K562 (cell line): ENCODE data around the gene SLC19A1. TPM values are rescaled to one million over a fixed set of nuclear protein-coding genes. Genes with fewer than 3 reads are reported as not detected.
"Not testable (repeated sequence)": the region's sequence is repeated elsewhere in the genome, so short reads cannot be mapped to it uniquely, and the experiment has no call there.

Source experiments
- ATAC-seq: fragments of 200-7000 bp; cut with Tn5 transposase; 3 replicates; pipeline ENCODE4 v1.9.1; 2020; ENCODE audit warnings: moderate library complexity
- BruUV-seq: library from RNA; stranded (reverse); fragments of 400-500 nt; replicated peaks from 2 replicates; lab custom pipeline; 2021; lab: Mats Ljungman, UMichigan
- CTCF ChIA-PET: fragments of 300-600 bp; formaldehyde crosslinking; extraction: SDS; loops from one replicate; lab custom pipeline; 2021; ENCODE audit warnings: low intra/inter-chr PET ratio; lab: Yijun Ruan, JAX
- POLR2A ChIA-PET: fragments of 300-600, 350-650 bp; sonication (Branson Sonifier 250); formaldehyde crosslinking; extraction: SDS; loops from one replicate; lab custom pipeline; 2021; ENCODE audit warnings: antibody characterized with exemption, inconsistent platforms; lab: Yijun Ruan, JAX
- DNase-seq, 4 experiments: peaks; one replicate each; pipeline versions ENCODE4 v3.0.0 to v3.0.0-alpha.2; 2011 to 2018; ENCODE audit warnings: low spot score in 3 of 4, mixed read lengths in 3 of 4; ENCODE audit errors: extremely low read depth in 1 of 4
- FAIRE-seq: peaks from 2 replicates; lab custom pipeline; 2011; peaks lifted over from hg19 to GRCh38; lab: Jason Lieb, UNC
- H2AFZ ChIP-seq: 2 replicates; pipeline ENCODE4 v1.6.0; 2011; ENCODE audit warnings: low read depth, low read length, control low read depth, inconsistent platforms
- H3K27ac ChIP-seq: fragments of 200-600 bp; 3 replicates; pipeline ENCODE4 v1.8.0; 2011; ENCODE audit warnings: low read depth, mild to moderate bottlenecking, control low read depth, inconsistent platforms, low read length, moderate library complexity, mixed read lengths; ENCODE audit errors: extremely low read depth
- H3K27me3 ChIP-seq, 2 experiments: fragments of 300-600 bp in 1 of 2; 2 replicates in 1 of 2; 3 replicates in 1 of 2; pipeline versions ENCODE4 v1.6.0 to v1.8.0; 2011; ENCODE audit warnings: inconsistent platforms in 2 of 2, low read length in 2 of 2, mild to moderate bottlenecking in 1 of 2, mixed read lengths in 1 of 2, moderate library complexity in 1 of 2; ENCODE audit not compliant: control insufficient read depth in 2 of 2, insufficient read depth in 2 of 2
- H3K36me3 ChIP-seq: fragments of 300-600 bp; 3 replicates; pipeline ENCODE4 v1.8.0; 2011; ENCODE audit warnings: mild to moderate bottlenecking, low read length, inconsistent platforms; ENCODE audit not compliant: control insufficient read depth, insufficient read depth
- H3K4me1 ChIP-seq, 2 experiments: fragments of 200-600 bp in 1 of 2; replicated peaks in 1 of 2; 2 replicates in 1 of 2; 3 replicates in 1 of 2; pipeline versions ENCODE4 v1.5.1 to v1.8.0; 2011; ENCODE audit warnings: inconsistent platforms in 2 of 2, low read length in 2 of 2, mild to moderate bottlenecking in 1 of 2, mixed read lengths in 1 of 2, moderate library complexity in 1 of 2; ENCODE audit not compliant: control insufficient read depth in 2 of 2, insufficient read depth in 2 of 2
- H3K4me2 ChIP-seq: 2 replicates; pipeline ENCODE4 v1.6.1; 2011; ENCODE audit warnings: low read length, control low read depth, inconsistent platforms, mixed read lengths; ENCODE audit not compliant: insufficient read depth
- H3K4me3 ChIP-seq: fragments of 200-600 bp; sonication (generic), shearing (Covaris generic); 2 replicates; pipeline ENCODE4 v1.5.1; 2016; ENCODE audit warnings: control low read depth, inconsistent platforms
- H3K79me2 ChIP-seq: fragments of 200-600 bp; 3 replicates; pipeline ENCODE4 v1.8.0; 2011; ENCODE audit warnings: low read length, inconsistent platforms; ENCODE audit not compliant: control insufficient read depth, insufficient read depth
- H3K9ac ChIP-seq, 2 experiments: 2 replicates each; pipeline versions ENCODE4 v1.6.0 to v1.6.1; 2011; ENCODE audit warnings: low read depth in 2 of 2, low read length in 2 of 2, control low read depth in 1 of 2, inconsistent platforms in 1 of 2, mild to moderate bottlenecking in 1 of 2, mixed read lengths in 1 of 2; ENCODE audit not compliant: insufficient read depth in 1 of 2
- H3K9me1 ChIP-seq: one replicate; pipeline ENCODE4 v1.6.0; 2011; ENCODE audit warnings: inconsistent platforms, mild to moderate bottlenecking, low read length, moderate library complexity; ENCODE audit not compliant: control insufficient read depth, insufficient read depth
- H3K9me3 ChIP-seq: replicated peaks from 2 replicates; pipeline ENCODE4 v1.5.1; 2011; ENCODE audit warnings: low read depth, low read length, inconsistent platforms; ENCODE audit not compliant: control insufficient read depth, insufficient read depth
- H4K20me1 ChIP-seq: replicated peaks from 2 replicates; pipeline ENCODE4 v1.6.1; 2011; ENCODE audit warnings: low read length, inconsistent platforms, mixed read lengths; ENCODE audit not compliant: control insufficient read depth, insufficient read depth
- ELF1 ChIP-seq: fragments of 200-800 bp; sonication (Bioruptor generic); IDR thresholded peaks from 2 replicates; pipeline ENCODE4 v1.6.1; 2016; ENCODE audit warnings: missing genetic modification characterization, missing compliant biosample characterization
- ETV5 ChIP-seq: sonication (generic); formaldehyde crosslinking; IDR thresholded peaks from 2 replicates; pipeline ENCODE4 v1.4.0; 2020; ENCODE audit warnings: low read depth, mild to moderate bottlenecking, missing genetic modification reagents
- FOXA1 ChIP-seq: fragments of 450-650 bp; IDR thresholded peaks from 2 replicates; pipeline ENCODE4 v1.6.1; 2016; ENCODE audit warnings: mild to moderate bottlenecking, borderline replicate concordance
- RB1 ChIP-seq: fragments of 450-650 bp; IDR thresholded peaks from 2 replicates; pipeline ENCODE4 v1.6.1; 2017; ENCODE audit warnings: low read depth, mild to moderate bottlenecking
- WGBS: fragments of 100-300 bp; shearing (Covaris generic); methylation state at CpG from one replicate; pipeline ENCODE4 v1.1.6; 2016; ENCODE audit warnings: low coverage, mixed read lengths; ENCODE audit not compliant: insufficient coverage; ENCODE audit errors: missing lambda C conversion rate; 5-methylcytosine and 5-hydroxymethylcytosine counted together
- in situ Hi-C: fragments of 300-500 bp; cut with MboI; formaldehyde crosslinking; loops from 4 replicates; pipeline ENCODE4 v1.15.0; 2018; ENCODE audit warnings: inconsistent platforms, mixed read lengths
- intact Hi-C: fragments of 100-400 bp; cut with micrococcal nuclease; formaldehyde crosslinking; loops from 2 replicates; pipeline ENCODE4 v1.14.2; 2022
- polyA plus RNA-seq, 8 experiments: library from polyadenylated mRNA; depleted of rRNA in 4 of 8; stranded (reverse) in 5 of 8; unstranded in 3 of 8; fragments of >200 nt; fragmentation: Nextera tagmentation in 2 of 8; fragmentation: Illumina TruSeq in 1 of 8; extraction: Ambion mirVana in 2 of 8; extraction: Trizol in 1 of 8; gene quantifications; 2 replicates each; pipeline versions ENCODE4 v1.2.1 to v1.2.3, GENCODE V29; 2011 to 2014; ENCODE audit warnings: inconsistent platforms in 1 of 8, missing spikeins in 1 of 8
- total RNA-seq, 7 experiments: library from RNA; depleted of rRNA in 6 of 7; stranded (reverse); fragments of >200 nt in 6 of 7; fragmentation: Illumina TruSeq in 2 of 7; extraction: Trizol in 2 of 7; gene quantifications; 2 replicates each; pipeline versions ENCODE4 v1.2.1 to v1.2.3, GENCODE V29; 2011 to 2021; ENCODE audit warnings: low replicate concordance in 1 of 7

SLC19A1 gene
- total and polyA plus RNA-seq, 9 of the 15 experiments (the other 6 are each of a cell fraction or from before 2014, with no cell fraction given): 0.65 to 88.7 (median 12.0) TPM

DNA sequence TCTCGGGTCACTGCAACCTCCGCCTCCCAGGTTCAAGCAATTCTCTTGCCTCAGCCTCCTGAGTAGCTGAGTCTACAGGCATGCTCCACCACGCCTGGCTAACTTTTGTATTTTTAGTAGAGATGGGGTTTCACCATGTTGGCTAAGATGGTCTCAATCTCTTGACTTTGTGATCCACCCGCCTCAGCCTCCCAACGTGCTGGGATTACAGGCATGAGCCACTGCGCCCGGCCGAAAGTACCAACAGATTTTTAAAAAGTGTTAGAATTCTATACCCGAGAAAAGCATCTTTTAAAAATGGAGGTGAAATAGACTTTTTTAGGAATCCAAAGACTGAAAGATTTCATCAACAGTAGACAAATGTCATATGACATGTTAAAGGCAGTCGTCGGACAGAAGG lies 21.9 kb upstream of the SLC19A1 start:
- H3K27ac ChIP-seq, H3K79me2 ChIP-seq, in situ Hi-C loops, H3K9ac ChIP-seq, FAIRE-seq, H3K4me3 ChIP-seq, intact Hi-C loops, H3K4me1 ChIP-seq, H2AFZ ChIP-seq, CTCF ChIA-PET, H3K9me1 ChIP-seq, BruUV-seq, ATAC-seq, DNase-seq, H3K9me3 ChIP-seq, H3K36me3 ChIP-seq, H3K4me2 ChIP-seq, POLR2A ChIA-PET, H4K20me1 ChIP-seq: not testable (repeated sequence)
- WGBS: 2% methylated on average over 11 of the region's 11 CpGs
- peaks cover 58 to 67% of the 10 kb centered on the region in 2 experiments for H3K27me3 ChIP-seq

DNA sequence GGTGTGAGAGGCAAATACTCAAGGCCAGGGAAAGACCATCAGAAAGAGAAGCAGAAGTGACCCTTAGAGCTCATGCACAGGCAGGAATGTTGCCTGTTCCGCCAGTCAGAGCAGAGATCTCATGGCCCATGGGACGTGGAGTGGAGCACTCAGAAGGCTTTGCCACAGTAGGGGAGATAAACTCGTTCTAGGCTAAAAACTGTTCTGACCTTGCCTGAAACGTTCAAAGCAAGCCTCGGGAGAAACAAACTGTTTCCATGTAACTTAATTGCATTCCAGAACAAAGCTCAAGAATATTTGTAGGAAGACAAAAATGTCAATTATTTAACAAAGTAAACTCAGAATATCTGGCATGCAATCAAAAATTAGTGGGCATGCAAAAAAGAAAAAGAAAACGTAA lies 20.7 kb upstream of the SLC19A1 start:
- 0% methylated on average over 6 of the region's 6 CpGs for WGBS
- CTCF ChIA-PET: no interaction called here

More for the DNA sequence above, 20.7 kb upstream of the SLC19A1 start:
- TF ChIP-seq RB1: no peak
- TF ChIP-seq FOXA1: no peak
- no peak for TF ChIP-seq ELF1
- TF ChIP-seq ETV5 (CRISPR knock-in tag): no peak
- TF ChIP-seq, all 486 proteins: peak for 0
- Histone ChIP-seq H3K9me1 (no peaks in the 10 kb centered on the region), H3K4me2 (no peak overlapping the region), H2AFZ (no peak overlapping the region), H3K36me3 (no peaks in the 10 kb centered on the region), H3K27me3 (peaks cover 56 to 71% of the 10 kb centered on the region in 2 experiments), H3K4me3 (no peak overlapping the region), H3K9ac (no peak overlapping the region), H3K4me1 (peaks cover 0 to 8% of the 10 kb centered on the region in 2 experiments; a peak in 1 of 5 replicates), H4K20me1 (no peaks in the 10 kb centered on the region), H3K79me2 (no peaks in the 10 kb centered on the region), H3K9me3 (peaks cover 8% of the 10 kb centered on the region; the same call in 1 of the 2 replicates), H3K27ac (no peak overlapping the region)
- ATAC-seq (no peak), DNase-seq (no peak), FAIRE-seq (no peak)
- in situ Hi-C loops (no loop called here), intact Hi-C loops (no loop called here)
- no TSS peak for BruUV-seq
- POLR2A ChIA-PET: interaction anchor here (1.7 kb wide), 1 partner anchor 10 kb away, joined by 6 read pairs; no protein-coding TSS in a partner anchor
